CD4-positive, alpha-beta T cell treated with Interleukin-15 for 1 hour (primary cell): ENCODE measurements around the gene SERPINB6.
"Not testable (repeated sequence)": the region's sequence is repeated elsewhere in the genome, so short reads cannot be mapped to it uniquely, and the experiment has no call there.

Source experiments
- DNase-seq: peaks from one replicate; pipeline ENCODE4 v3.0.0-alpha.2; 2020

SERPINB6 gene

GRCh38 chr6:2953098-2953497 is 18.3 kb downstream of the SERPINB6 start:
- no peak for DNase-seq

GRCh38 chr6:2952557-2953095 is 18.7 kb downstream of the SERPINB6 start:
- DNase-seq, result peak; percentile 73

- peak; percentile 54 for DNase-seq
These were observed 19.6 kb downstream of the SERPINB6 start for GRCh38 chr6:2951728-2952127.

GRCh38 chr6:2950713-2951112 is 20.7 kb downstream of the SERPINB6 start:
- DNase-seq, result no peak

- no peak for DNase-seq
These were observed 21.8 kb downstream of the SERPINB6 start for GRCh38 chr6:2949536-2950083.

GRCh38 chr6:2949121-2949520 is 22.2 kb downstream of the SERPINB6 start:
- DNase-seq, result no peak

- DNase-seq, result no peak
These were observed 22.9 kb downstream of the SERPINB6 start for GRCh38 chr6:2948228-2949025.

GRCh38 chr6:2947445-2947844 is 23.9 kb downstream of the SERPINB6 start:
- DNase-seq, result no peak

GRCh38 chr6:2945153-2945452 is 26.3 kb downstream of the SERPINB6 start:
- DNase-seq, result no peak

- DNase-seq, result no peak
These were observed 26.8 kb downstream of the SERPINB6 start for GRCh38 chr6:2944405-2945152.

- no peak for DNase-seq
These were observed 27.8 kb downstream of the SERPINB6 start for GRCh38 chr6:2943564-2943955.

- DNase-seq, result no peak
These were observed 28.3 kb downstream of the SERPINB6 start for GRCh38 chr6:2942914-2943563.

GRCh38 chr6:2942116-2942515 is 29.3 kb downstream of the SERPINB6 start:
- not testable (repeated sequence) for DNase-seq

GRCh38 chr6:2940851-2941250 is 30.5 kb downstream of the SERPINB6 start:
- no peak for DNase-seq

- DNase-seq, result peak; percentile 85
These were observed 31.1 kb downstream of the SERPINB6 start for GRCh38 chr6:2940010-2940850.

- DNase-seq, result no peak
These were observed 31.9 kb downstream of the SERPINB6 start for GRCh38 chr6:2939315-2940009.

GRCh38 chr6:2938632-2939083 is 32.7 kb downstream of the SERPINB6 start:
- DNase-seq, result no peak

GRCh38 chr6:2938004-2938631 is 33.2 kb downstream of the SERPINB6 start:
- no peak for DNase-seq

GRCh38 chr6:2937627-2938003 is 33.8 kb downstream of the SERPINB6 start:
- DNase-seq, result no peak

GRCh38 chr6:2935566-2936291 is 35.6 kb downstream of the SERPINB6 start:
- no peak for DNase-seq
